C4-2B (cell line): Measurements from ENCODE around the gene IL23R.

ENCODE experiments used
- ZFX ChIP-seq: fragments of 450-650 bp; IDR thresholded peaks from 2 replicates; pipeline ENCODE4 v1.6.1; 2017
- TF ChIP-seq, protein P1 (sequence below): fragments of 450-650 bp; conservative IDR thresholded peaks from 2 replicates; pipeline ENCODE4 v1.5.1; 2017; ENCODE audit warnings: mild to moderate bottlenecking

GRCh38 chr1:67230539-67230938 is 64.3 kb downstream of the IL23R start:
- TF ChIP-seq, protein P1, sequence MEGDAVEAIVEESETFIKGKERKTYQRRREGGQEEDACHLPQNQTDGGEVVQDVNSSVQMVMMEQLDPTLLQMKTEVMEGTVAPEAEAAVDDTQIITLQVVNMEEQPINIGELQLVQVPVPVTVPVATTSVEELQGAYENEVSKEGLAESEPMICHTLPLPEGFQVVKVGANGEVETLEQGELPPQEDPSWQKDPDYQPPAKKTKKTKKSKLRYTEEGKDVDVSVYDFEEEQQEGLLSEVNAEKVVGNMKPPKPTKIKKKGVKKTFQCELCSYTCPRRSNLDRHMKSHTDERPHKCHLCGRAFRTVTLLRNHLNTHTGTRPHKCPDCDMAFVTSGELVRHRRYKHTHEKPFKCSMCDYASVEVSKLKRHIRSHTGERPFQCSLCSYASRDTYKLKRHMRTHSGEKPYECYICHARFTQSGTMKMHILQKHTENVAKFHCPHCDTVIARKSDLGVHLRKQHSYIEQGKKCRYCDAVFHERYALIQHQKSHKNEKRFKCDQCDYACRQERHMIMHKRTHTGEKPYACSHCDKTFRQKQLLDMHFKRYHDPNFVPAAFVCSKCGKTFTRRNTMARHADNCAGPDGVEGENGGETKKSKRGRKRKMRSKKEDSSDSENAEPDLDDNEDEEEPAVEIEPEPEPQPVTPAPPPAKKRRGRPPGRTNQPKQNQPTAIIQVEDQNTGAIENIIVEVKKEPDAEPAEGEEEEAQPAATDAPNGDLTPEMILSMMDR = no peak
- no peak for TF ChIP-seq ZFX
